ENCODE results near the gene SP140L. TPM values are rescaled to one million over a fixed set of nuclear protein-coding genes. Genes with fewer than 3 reads are reported as not detected.
"Not testable (repeated sequence)": the region's sequence is repeated elsewhere in the genome, so short reads cannot be mapped to it uniquely, and the experiment has no call there.

The SP140L gene
- total and polyA plus RNA-seq, 8 donors, result 3.1 to 10.9 (median 5.0) TPM

- DNase-seq (no peak), ATAC-seq (no peak), FAIRE-seq (no peak)
- Histone ChIP-seq H3K36me3 (no peaks in the 10 kb centered on the region), H3K9me3 (no peaks in the 10 kb centered on the region), H3K4me1 (no peaks in the 10 kb centered on the region), H3K27ac (no peak overlapping the region), H3K4me3 (no peak overlapping the region), H3K27me3 (no peaks in the 10 kb centered on the region)
- 79 to 84% methylated on average over 12 of the region's 12 CpGs for whole genome bisulfite sequencing, 2 donors
- intact Hi-C loops (cut with DNase I), result no loop called here
- no peak for TF ChIP-seq CTCF (IDR thresholded peaks at IDR 0.05)
Measured at GRCh38 chr2:230308402-230309000, 18.5 kb upstream of the SP140L start.

GRCh38 chr2:230310792-230311191 lies 16.2 kb upstream of the SP140L start:
- H3K4me1 ChIP-seq; FAIRE-seq; intact Hi-C loops (cut with DNase I); H3K27me3 ChIP-seq; H3K4me3 ChIP-seq; H3K27ac ChIP-seq; H3K36me3 ChIP-seq; H3K9me3 ChIP-seq; ATAC-seq; DNase-seq: not testable (repeated sequence)
- 78 to 100% methylated on average over 1 of the region's 5 CpGs for WGBS, 2 donors

GRCh38 chr2:230311634-230312033 lies 15.4 kb upstream of the SP140L start:
- H3K27ac ChIP-seq; ATAC-seq; H3K36me3 ChIP-seq; FAIRE-seq; H3K27me3 ChIP-seq; H3K9me3 ChIP-seq; H3K4me3 ChIP-seq; DNase-seq; intact Hi-C loops (cut with DNase I); H3K4me1 ChIP-seq: not testable (repeated sequence)
- WGBS, 2 donors, result 41 to 56% methylated on average over 1 of the region's 1 CpG

- Histone ChIP-seq H3K4me1 (no peaks in the 10 kb centered on the region), H3K27me3 (no peaks in the 10 kb centered on the region), H3K9me3 (no peaks in the 10 kb centered on the region), H3K4me3 (no peak overlapping the region), H3K27ac (no peak overlapping the region), H3K36me3 (no peaks in the 10 kb centered on the region)
- DNase-seq (no peak), FAIRE-seq (no peak), ATAC-seq (no peak)
- WGBS, 2 donors, result 87 to 88% methylated on average over 2 of the region's 2 CpGs
- no peak for TF ChIP-seq CTCF (IDR thresholded peaks at IDR 0.05)
- intact Hi-C loops (cut with DNase I), result no loop called here
Measured at GRCh38 chr2:230312638-230313037, 14.4 kb upstream of the SP140L start.

- ATAC-seq (no peak), DNase-seq (peak in 1 of 6 donors; percentile 33), FAIRE-seq (no peak)
- Histone ChIP-seq H3K36me3 (no peaks in the 10 kb centered on the region), H3K4me3 (no peak overlapping the region), H3K4me1 (no peaks in the 10 kb centered on the region), H3K9me3 (no peaks in the 10 kb centered on the region), H3K27ac (no peak overlapping the region), H3K27me3 (no peaks in the 10 kb centered on the region)
- 81 to 91% methylated on average over 3 of the region's 3 CpGs for WGBS, 2 donors
- intact Hi-C loops (cut with DNase I), result no loop called here
- no peak for TF ChIP-seq CTCF (IDR thresholded peaks at IDR 0.05)
Measured at GRCh38 chr2:230317366-230317765, 9.6 kb upstream of the SP140L start.

GRCh38 chr2:230318190-230319121 lies 8.5 kb upstream of the SP140L start:
- H3K9me3 ChIP-seq, result no peaks in the 10 kb centered on the region
- ATAC-seq (no peak), FAIRE-seq (no peak), DNase-seq (no peak)
- no peaks in the 10 kb centered on the region for H3K36me3 ChIP-seq
- intact Hi-C loops (cut with DNase I), result no loop called here
- no peak overlapping the region for H3K27ac ChIP-seq
- 72 to 79% methylated on average over 6 of the region's 6 CpGs for WGBS, 2 donors
- no peaks in the 10 kb centered on the region for H3K4me1 ChIP-seq
- no peak overlapping the region for H3K4me3 ChIP-seq
- H3K27me3 ChIP-seq, result no peaks in the 10 kb centered on the region
- no peak for TF ChIP-seq CTCF (IDR thresholded peaks at IDR 0.05)
